DND-41 (cell line): ENCODE results near the gene GPR27.

Experiments
- ATAC-seq: fragments of 200-7000 bp; cut with Tn5 transposase; 3 replicates; pipeline ENCODE4 v1.9.1; 2021; ENCODE audit warnings: low read depth; ENCODE audit not compliant: insufficient read depth
- DNase-seq: peaks from one replicate; pipeline ENCODE4 v3.0.0-alpha.2; 2020
- H2AFZ ChIP-seq: 2 replicates; pipeline ENCODE4 v1.6.0; 2012; ENCODE audit warnings: low read depth, low read length
- H3K27ac ChIP-seq: 2 replicates; pipeline ENCODE4 v1.5.1; 2012; ENCODE audit warnings: low read length, inconsistent platforms
- H3K27me3 ChIP-seq: fragments of 200-600 bp; sonication (generic); 2 replicates; pipeline ENCODE4 v1.6.0; 2012; ENCODE audit warnings: low read length, mild to moderate bottlenecking, inconsistent platforms; ENCODE audit not compliant: insufficient read depth, poor library complexity
- H3K36me3 ChIP-seq: 2 replicates; pipeline ENCODE4 v1.5.1; 2012; ENCODE audit warnings: low read length, inconsistent platforms; ENCODE audit not compliant: insufficient read depth
- H3K4me1 ChIP-seq: 2 replicates; pipeline ENCODE4 v1.5.1; 2012; ENCODE audit warnings: mild to moderate bottlenecking, low read length; ENCODE audit not compliant: insufficient read depth
- H3K4me2 ChIP-seq: 2 replicates; pipeline ENCODE4 v1.6.0; 2012; ENCODE audit warnings: mild to moderate bottlenecking, moderate library complexity, low read length, inconsistent platforms; ENCODE audit not compliant: insufficient read depth
- H3K4me3 ChIP-seq, 2 experiments: fragments of 200-600 bp in 1 of 2; shearing (Covaris generic) in 1 of 2; 2 replicates each; pipeline ENCODE4 v1.5.1; 2012 to 2016; ENCODE audit warnings: inconsistent platforms in 2 of 2, low read length in 2 of 2, mild to moderate bottlenecking in 2 of 2, low read depth in 1 of 2, moderate library complexity in 1 of 2
- H3K79me2 ChIP-seq: 2 replicates; pipeline ENCODE4 v1.6.0; 2012; ENCODE audit warnings: low read length, inconsistent platforms; ENCODE audit not compliant: insufficient read depth
- H3K9ac ChIP-seq: 2 replicates; pipeline ENCODE4 v1.6.0; 2012; ENCODE audit warnings: low read depth, mild to moderate bottlenecking, inconsistent platforms, low read length, moderate library complexity
- H3K9me3 ChIP-seq: 2 replicates; pipeline ENCODE4 v1.5.1; 2012; ENCODE audit warnings: low read length, moderate library complexity, mild to moderate bottlenecking, inconsistent platforms; ENCODE audit not compliant: insufficient read depth, severe bottlenecking
- H4K20me1 ChIP-seq: 2 replicates; pipeline ENCODE4 v1.6.0; 2012; ENCODE audit warnings: low read length; ENCODE audit not compliant: insufficient read depth
- EZH2 ChIP-seq: IDR thresholded peaks from 3 replicates; pipeline ENCODE4 v1.6.1; 2012; ENCODE audit warnings: borderline replicate concordance, low read depth, mild to moderate bottlenecking, moderate library complexity, low read length, inconsistent platforms; ENCODE audit not compliant: severe bottlenecking
- TF ChIP-seq, protein P1 (sequence below): IDR thresholded peaks from 2 replicates; pipeline ENCODE4 v1.5.1; 2012; ENCODE audit warnings: borderline replicate concordance, low read length, moderate library complexity, mild to moderate bottlenecking; ENCODE audit not compliant: poor library complexity, severe bottlenecking; ENCODE audit errors: extremely low read depth

GPR27 gene

DNA sequence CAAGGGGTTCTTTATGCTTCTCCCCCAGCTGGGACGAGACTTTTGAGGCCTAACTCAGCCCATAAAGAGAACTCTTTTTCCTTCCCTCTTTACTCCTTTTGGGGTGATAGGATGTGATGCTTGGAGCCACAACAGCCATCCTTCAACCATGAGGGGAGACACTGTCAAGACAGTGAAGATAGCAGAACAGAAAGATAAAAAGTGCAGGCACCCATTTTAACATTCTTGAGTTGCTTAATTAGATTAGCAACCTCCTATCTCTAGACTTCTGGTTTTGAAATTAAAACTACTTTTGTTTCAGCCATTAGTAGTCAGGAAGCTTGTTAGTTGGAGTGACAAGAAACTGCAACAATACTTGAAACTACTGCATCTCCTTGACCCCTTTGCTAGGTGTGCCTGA is 6.5 kb downstream of the GPR27 start:
- no peaks in the 10 kb centered on the region for H3K4me1 ChIP-seq
- no peak for TF ChIP-seq EZH2
- TF ChIP-seq, protein P1, sequence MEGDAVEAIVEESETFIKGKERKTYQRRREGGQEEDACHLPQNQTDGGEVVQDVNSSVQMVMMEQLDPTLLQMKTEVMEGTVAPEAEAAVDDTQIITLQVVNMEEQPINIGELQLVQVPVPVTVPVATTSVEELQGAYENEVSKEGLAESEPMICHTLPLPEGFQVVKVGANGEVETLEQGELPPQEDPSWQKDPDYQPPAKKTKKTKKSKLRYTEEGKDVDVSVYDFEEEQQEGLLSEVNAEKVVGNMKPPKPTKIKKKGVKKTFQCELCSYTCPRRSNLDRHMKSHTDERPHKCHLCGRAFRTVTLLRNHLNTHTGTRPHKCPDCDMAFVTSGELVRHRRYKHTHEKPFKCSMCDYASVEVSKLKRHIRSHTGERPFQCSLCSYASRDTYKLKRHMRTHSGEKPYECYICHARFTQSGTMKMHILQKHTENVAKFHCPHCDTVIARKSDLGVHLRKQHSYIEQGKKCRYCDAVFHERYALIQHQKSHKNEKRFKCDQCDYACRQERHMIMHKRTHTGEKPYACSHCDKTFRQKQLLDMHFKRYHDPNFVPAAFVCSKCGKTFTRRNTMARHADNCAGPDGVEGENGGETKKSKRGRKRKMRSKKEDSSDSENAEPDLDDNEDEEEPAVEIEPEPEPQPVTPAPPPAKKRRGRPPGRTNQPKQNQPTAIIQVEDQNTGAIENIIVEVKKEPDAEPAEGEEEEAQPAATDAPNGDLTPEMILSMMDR: no peak

DNA sequence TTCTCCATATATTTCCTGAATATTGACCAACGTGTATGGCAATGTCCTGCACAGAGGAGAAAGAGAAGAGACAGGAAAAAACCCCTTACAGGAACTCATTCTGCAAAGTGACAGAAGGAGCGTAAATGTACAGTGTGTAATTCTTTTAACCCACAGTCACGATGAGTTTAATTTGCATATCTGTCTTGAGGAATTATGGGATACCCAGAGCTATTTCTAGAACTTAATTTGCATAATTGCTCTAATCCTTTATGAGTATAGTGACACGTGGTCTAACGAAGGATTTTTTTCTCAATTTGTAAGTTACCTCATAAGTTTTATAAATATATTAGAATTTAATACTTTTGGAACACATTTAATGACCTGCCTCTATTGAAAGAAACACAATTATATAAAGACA is 9.8 kb downstream of the GPR27 start:
- H3K4me3 ChIP-seq: no peak overlapping the region
- H3K9me3 ChIP-seq: no peaks in the 10 kb centered on the region
- DNase-seq: no peak
- no peaks in the 10 kb centered on the region for H3K36me3 ChIP-seq
- no peak overlapping the region for H3K4me2 ChIP-seq
- no peaks in the 10 kb centered on the region for H3K79me2 ChIP-seq
- no peak overlapping the region for H3K9ac ChIP-seq
- no peak overlapping the region for H3K27ac ChIP-seq
- H4K20me1 ChIP-seq: no peaks in the 10 kb centered on the region
- H3K4me1 ChIP-seq: no peaks in the 10 kb centered on the region
- no peak for TF ChIP-seq EZH2
- TF ChIP-seq, protein P1: no peak
- H3K27me3 ChIP-seq: no peaks in the 10 kb centered on the region
- ATAC-seq: no peak
- H2AFZ ChIP-seq: no peak overlapping the region

More for the DNA sequence above, 6.5 kb downstream of the GPR27 start:
- Histone ChIP-seq H4K20me1 (no peaks in the 10 kb centered on the region), H3K27me3 (peaks cover 3% of the 10 kb centered on the region), H3K4me3 (no peak overlapping the region), H3K9ac (no peak overlapping the region), H3K9me3 (no peaks in the 10 kb centered on the region), H3K79me2 (no peaks in the 10 kb centered on the region), H3K36me3 (no peaks in the 10 kb centered on the region), H3K27ac (no peak overlapping the region), H2AFZ (no peak overlapping the region), H3K4me2 (no peak overlapping the region)
- ATAC-seq (no peak), DNase-seq (no peak)

DNA sequence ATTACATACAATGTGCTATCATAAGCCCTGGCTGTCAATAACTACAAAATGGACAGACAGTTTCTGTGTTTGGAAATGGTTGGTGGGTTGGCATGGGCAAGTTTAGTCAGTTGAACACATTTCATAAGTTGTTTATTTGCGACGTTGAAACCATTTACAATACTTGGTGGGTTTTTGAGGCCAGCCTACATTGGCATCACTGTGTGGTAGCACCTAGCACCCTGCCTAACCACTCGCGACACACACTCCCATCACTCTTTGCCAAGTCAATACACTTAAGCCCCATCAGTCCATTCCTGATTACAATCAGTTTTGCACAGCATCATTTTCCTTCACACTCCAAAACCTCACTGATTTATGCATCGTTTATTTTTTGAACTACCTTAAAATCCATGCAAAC is 17.5 kb downstream of the GPR27 start:
- H4K20me1 ChIP-seq: no peaks in the 10 kb centered on the region
- TF ChIP-seq, protein P1: no peak
- TF ChIP-seq EZH2: no peak
- no peaks in the 10 kb centered on the region for H3K36me3 ChIP-seq
- no peak overlapping the region for H3K9ac ChIP-seq
- no peaks in the 10 kb centered on the region for H3K27me3 ChIP-seq
- H3K27ac ChIP-seq: no peak overlapping the region
- no peak overlapping the region for H3K4me3 ChIP-seq
- H3K9me3 ChIP-seq: no peaks in the 10 kb centered on the region
- no peak for ATAC-seq
- H3K79me2 ChIP-seq: no peaks in the 10 kb centered on the region
- no peak overlapping the region for H3K4me2 ChIP-seq
- H3K4me1 ChIP-seq: no peaks in the 10 kb centered on the region
- DNase-seq: no peak
- H2AFZ ChIP-seq: no peak overlapping the region

DNA sequence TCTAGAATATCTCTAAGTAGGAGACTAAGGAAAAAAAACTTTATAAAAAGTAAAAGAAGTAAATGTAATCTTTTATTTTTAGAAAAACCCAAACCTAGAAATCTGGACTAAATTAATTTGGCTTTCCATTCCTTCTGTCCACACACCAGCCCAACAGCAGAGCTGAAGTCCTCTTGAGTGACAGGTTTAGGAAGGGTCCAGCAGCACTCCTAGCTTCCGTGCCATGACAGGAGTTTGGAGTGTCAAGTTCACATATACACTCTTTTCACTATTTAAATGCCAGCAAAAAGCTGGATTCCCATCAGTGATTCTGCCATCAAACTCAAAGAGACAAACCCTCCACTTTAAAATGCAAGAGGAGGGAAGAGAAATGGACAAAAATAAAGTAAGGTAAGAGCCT is 18.2 kb downstream of the GPR27 start:
- Histone ChIP-seq H4K20me1 (no peaks in the 10 kb centered on the region), H3K79me2 (no peaks in the 10 kb centered on the region), H3K27ac (no peak overlapping the region), H3K4me2 (no peak overlapping the region), H3K36me3 (no peaks in the 10 kb centered on the region), H3K9ac (no peak overlapping the region), H3K4me1 (no peaks in the 10 kb centered on the region), H3K4me3 (no peak overlapping the region), H3K27me3 (no peaks in the 10 kb centered on the region), H2AFZ (no peak overlapping the region), H3K9me3 (no peaks in the 10 kb centered on the region)
- TF ChIP-seq, protein P1: no peak
- TF ChIP-seq EZH2: no peak
- DNase-seq: no peak
- no peak for ATAC-seq
